Tibial artery (tissue), 4 donors: ENCODE measurements around the gene SORT1.

Experiments
- DNase-seq, 2 donors: peaks; one replicate each; pipeline ENCODE4 v3.0.0-alpha.2; 2019
- H3K27ac ChIP-seq, 2 donors: fragments of 200-600 bp; sonication (generic) in 1 of 2; 1 replicate in 1 of 2; 2 replicates in 1 of 2; pipeline ENCODE4 v1.5.1; 2018 to 2019; ENCODE audit warnings: mild to moderate bottlenecking in 1 of 2
- H3K27me3 ChIP-seq, 2 donors: fragments of 200-600 bp; sonication (generic) in 1 of 2; one replicate each; pipeline versions ENCODE4 v1.5.1 to v1.6.0; 2016 to 2019
- H3K36me3 ChIP-seq, 3 donors: fragments of 200-600 bp; sonication (generic) in 2 of 3; one replicate each; pipeline ENCODE4 v1.5.1; 2016 to 2019; ENCODE audit warnings: mild to moderate bottlenecking in 2 of 3
- H3K4me1 ChIP-seq, 4 donors: fragments of 200-600 bp; sonication (generic) in 2 of 4; 1 replicate in 3 of 4; 2 replicates in 1 of 4; pipeline ENCODE4 v1.5.1; 2016 to 2019
- H3K4me3 ChIP-seq, 2 donors: fragments of 200-600 bp; sonication (generic) in 1 of 2; 1 replicate in 1 of 2; 2 replicates in 1 of 2; pipeline ENCODE4 v1.5.1; 2018 to 2019; ENCODE audit warnings: mild to moderate bottlenecking in 2 of 2
- H3K9me3 ChIP-seq, 3 donors: fragments of 200-600 bp; sonication (generic) in 1 of 3; one replicate each; pipeline ENCODE4 v1.5.1; 2016 to 2019
- intact Hi-C: fragments of 100-400 bp; cut with DNase I; formaldehyde crosslinking; loops from one replicate; pipeline ENCODE4 v1.15.0; 2023; ENCODE audit warnings: low total_unique reads
- TF ChIP-seq, protein P1 (sequence below), 2 experiments: fragments of 200-600 bp in 1 of 2; fragments of 450-650 bp in 1 of 2; IDR thresholded peaks; one replicate each; pipeline ENCODE4 v1.5.1; 2017 to 2019; ENCODE audit warnings: antibody characterized with exemption in 2 of 2, mild to moderate bottlenecking in 1 of 2, moderate library complexity in 1 of 2

SORT1 gene

GRCh38 chr1:109402025-109402424, 4.3 kb upstream of the SORT1 start:
- Histone ChIP-seq H3K4me3 (no peak overlapping the region), H3K36me3 (peaks cover 0 to 45% (median 14%) of the 10 kb centered on the region in 3 donors), H3K9me3 (no peaks in the 10 kb centered on the region), H3K27ac (peak overlapping the region; percentile 37 to 39), H3K4me1 (peaks cover 0 to 23% (median 14%) of the 10 kb centered on the region in 4 donors), H3K27me3 (no peaks in the 10 kb centered on the region)
- no peak for DNase-seq
- TF ChIP-seq, protein P1, sequence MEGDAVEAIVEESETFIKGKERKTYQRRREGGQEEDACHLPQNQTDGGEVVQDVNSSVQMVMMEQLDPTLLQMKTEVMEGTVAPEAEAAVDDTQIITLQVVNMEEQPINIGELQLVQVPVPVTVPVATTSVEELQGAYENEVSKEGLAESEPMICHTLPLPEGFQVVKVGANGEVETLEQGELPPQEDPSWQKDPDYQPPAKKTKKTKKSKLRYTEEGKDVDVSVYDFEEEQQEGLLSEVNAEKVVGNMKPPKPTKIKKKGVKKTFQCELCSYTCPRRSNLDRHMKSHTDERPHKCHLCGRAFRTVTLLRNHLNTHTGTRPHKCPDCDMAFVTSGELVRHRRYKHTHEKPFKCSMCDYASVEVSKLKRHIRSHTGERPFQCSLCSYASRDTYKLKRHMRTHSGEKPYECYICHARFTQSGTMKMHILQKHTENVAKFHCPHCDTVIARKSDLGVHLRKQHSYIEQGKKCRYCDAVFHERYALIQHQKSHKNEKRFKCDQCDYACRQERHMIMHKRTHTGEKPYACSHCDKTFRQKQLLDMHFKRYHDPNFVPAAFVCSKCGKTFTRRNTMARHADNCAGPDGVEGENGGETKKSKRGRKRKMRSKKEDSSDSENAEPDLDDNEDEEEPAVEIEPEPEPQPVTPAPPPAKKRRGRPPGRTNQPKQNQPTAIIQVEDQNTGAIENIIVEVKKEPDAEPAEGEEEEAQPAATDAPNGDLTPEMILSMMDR (IDR thresholded peaks at IDR 0.05) = no peak
- intact Hi-C loops = no loop called here

DNA sequence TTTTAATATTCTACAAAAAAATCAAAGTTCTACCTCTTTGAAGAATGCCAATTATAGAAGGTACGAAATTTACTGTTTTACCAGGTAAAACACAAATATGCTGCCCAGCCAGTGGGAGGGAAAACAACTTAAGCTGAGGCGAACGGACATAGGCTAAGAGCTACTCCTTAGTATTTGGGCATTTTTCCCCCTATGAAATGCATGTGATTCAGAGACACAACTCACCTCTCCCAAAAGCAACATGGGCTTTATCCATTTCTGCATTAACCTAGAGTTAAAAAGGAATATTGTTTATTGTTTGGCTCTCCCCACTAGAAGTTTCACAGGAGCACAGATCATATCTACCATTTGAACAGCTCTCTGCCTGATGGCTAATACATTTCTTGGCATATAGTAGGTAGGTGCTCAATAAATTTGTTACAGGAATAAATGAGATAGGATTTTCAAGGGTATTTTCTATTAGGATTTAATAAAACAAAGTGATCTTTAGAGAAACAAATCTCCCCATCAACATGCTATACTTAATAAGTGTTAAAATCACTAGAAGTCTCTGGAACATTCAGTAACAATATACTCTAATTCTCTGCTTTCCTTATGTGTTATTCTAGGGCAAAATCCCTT, 2.4 kb upstream of the SORT1 start:
- intact Hi-C loops = no loop called here
- TF ChIP-seq, protein P1 (IDR thresholded peaks at IDR 0.05) = no peak
- H3K27ac ChIP-seq = no peak overlapping the region

GRCh38 chr1:109399326-109399957, 1.7 kb upstream of the SORT1 start:
- H3K27ac ChIP-seq = no peak overlapping the region
- H3K4me1 ChIP-seq = peaks cover 0 to 38% (median 18%) of the 10 kb centered on the region in 4 donors
- intact Hi-C loops = loop anchor here (2.0 to 5.0 kb wide), 2 partner anchors 47 to 123 kb away; no protein-coding TSS in a partner anchor
- no peaks in the 10 kb centered on the region for H3K9me3 ChIP-seq
- H3K4me3 ChIP-seq = no peak overlapping the region
- TF ChIP-seq, protein P1 (IDR thresholded peaks at IDR 0.05) = peak; percentile 58 to 91
- H3K36me3 ChIP-seq = peaks cover 0 to 26% (median 12%) of the 10 kb centered on the region in 3 donors
- no peak for DNase-seq
- H3K27me3 ChIP-seq = no peaks in the 10 kb centered on the region

More for the DNA sequence above, 2.4 kb upstream of the SORT1 start:
- peaks cover 0 to 33% (median 12%) of the 10 kb centered on the region in 3 donors for H3K36me3 ChIP-seq
- no peak overlapping the region for H3K4me3 ChIP-seq
- peaks cover 0 to 32% (median 17%) of the 10 kb centered on the region in 4 donors for H3K4me1 ChIP-seq
- no peaks in the 10 kb centered on the region for H3K9me3 ChIP-seq
- no peak for DNase-seq
- no peaks in the 10 kb centered on the region for H3K27me3 ChIP-seq

DNA sequence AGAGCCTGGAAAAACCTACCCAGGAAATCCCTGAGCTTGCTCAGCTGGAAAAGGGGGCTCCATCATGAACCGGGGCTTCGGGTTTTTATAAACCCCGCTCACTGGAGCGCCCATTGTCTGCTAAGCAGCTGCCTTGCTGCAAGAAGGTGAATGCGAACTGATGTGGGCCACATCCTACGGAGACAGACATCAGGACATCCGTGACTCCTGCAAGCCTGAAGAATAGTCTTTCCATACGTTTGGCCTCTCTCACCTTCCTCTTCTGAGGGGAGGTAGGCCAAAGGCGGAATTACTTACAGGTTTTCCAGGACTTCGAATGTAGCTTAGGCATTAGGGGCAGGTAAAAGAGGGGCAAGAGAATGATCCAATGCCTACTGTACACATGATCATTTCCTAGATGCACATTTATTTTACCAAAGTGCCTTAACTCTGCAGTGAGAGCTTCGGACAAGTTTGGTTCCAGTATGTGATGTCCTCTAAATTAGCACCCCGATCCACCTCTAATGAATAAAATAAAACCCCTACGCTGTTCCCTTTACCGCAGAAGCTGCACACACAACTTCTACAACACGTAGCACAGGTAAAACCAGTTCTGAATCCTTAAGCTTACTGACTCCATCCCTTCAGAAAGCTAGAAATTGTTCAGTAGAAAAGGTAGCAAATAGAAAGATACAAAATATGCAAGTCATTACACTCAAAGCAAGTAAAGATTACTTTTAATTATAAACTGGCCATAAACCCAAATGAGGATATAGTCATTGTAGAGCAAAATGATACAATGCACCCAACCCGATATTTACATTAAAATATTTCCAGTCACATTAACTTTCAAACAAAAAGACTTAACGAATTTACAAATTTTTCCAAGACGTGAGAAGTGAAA, 866 bp upstream of the SORT1 start:
- no peaks in the 10 kb centered on the region for H3K9me3 ChIP-seq
- peaks cover 0 to 19% (median 12%) of the 10 kb centered on the region in 3 donors for H3K36me3 ChIP-seq
- H3K27ac ChIP-seq = peak overlapping the region; percentile 82 to 87
- peak overlapping the region; percentile 66 to 69 for H3K4me3 ChIP-seq
- no peaks in the 10 kb centered on the region for H3K27me3 ChIP-seq
- peaks cover 0 to 47% (median 22%) of the 10 kb centered on the region in 4 donors for H3K4me1 ChIP-seq
- DNase-seq = no peak
- intact Hi-C loops = loop anchor here (2.0 to 5.0 kb wide), 2 partner anchors 46 to 122 kb away; no protein-coding TSS in a partner anchor
- TF ChIP-seq, protein P1 (IDR thresholded peaks at IDR 0.05) = no peak

GRCh38 chr1:109396871-109397580, 692 bp downstream of the SORT1 start:
- intact Hi-C loops = loop anchor here (5.0 kb wide), 1 partner anchor 45 kb away; no protein-coding TSS in a partner anchor
- peaks cover 0 to 54% (median 26%) of the 10 kb centered on the region in 4 donors for H3K4me1 ChIP-seq
- TF ChIP-seq, protein P1 (IDR thresholded peaks at IDR 0.05) = no peak
- peaks cover 0 to 10% (median 9%) of the 10 kb centered on the region in 3 donors for H3K36me3 ChIP-seq
- H3K9me3 ChIP-seq = no peaks in the 10 kb centered on the region
- H3K4me3 ChIP-seq = peak overlapping the region; percentile 66 to 69
- peak overlapping the region; percentile 82 to 87 for H3K27ac ChIP-seq
- H3K27me3 ChIP-seq = no peaks in the 10 kb centered on the region
- no peak for DNase-seq
